ENCODE data around the gene ANKRD44. TPM values are rescaled to one million over a fixed set of nuclear protein-coding genes. Genes with fewer than 3 reads are reported as not detected.

The ANKRD44 gene
- total RNA-seq, 1 experiment from 2014 or later: 5.8 TPM

GRCh38 chr2:197322143-197322542, 11.6 kb upstream of the ANKRD44 start:
- DNase-seq (ENCODE audit: low read depth): no peak

- DNase-seq (ENCODE audit: low read depth): no peak
Observed at GRCh38 chr2:197315371-197315770, 4.8 kb upstream of the ANKRD44 start.

- no peak for DNase-seq (ENCODE audit: low read depth)
Observed at GRCh38 chr2:197312186-197312585, 1.6 kb upstream of the ANKRD44 start.

GRCh38 chr2:197311421-197312033, 947 bp upstream of the ANKRD44 start:
- peak; percentile 7 for DNase-seq (ENCODE audit: low read depth)

GRCh38 chr2:197310987-197311420, 424 bp upstream of the ANKRD44 start:
- DNase-seq (ENCODE audit: low read depth): no peak

GRCh38 chr2:197309691-197310231, 819 bp downstream of the ANKRD44 start:
- peak; percentile 23 for DNase-seq (ENCODE audit: low read depth)

- DNase-seq (ENCODE audit: low read depth): no peak
Observed at GRCh38 chr2:197308996-197309690, 1.4 kb downstream of the ANKRD44 start.

- DNase-seq (ENCODE audit: low read depth): no peak
Observed at GRCh38 chr2:197308585-197308984, 2.0 kb downstream of the ANKRD44 start.

GRCh38 chr2:197307933-197308521, 2.6 kb downstream of the ANKRD44 start:
- no peak for DNase-seq (ENCODE audit: low read depth)

GRCh38 chr2:197307236-197307932, 3.2 kb downstream of the ANKRD44 start:
- DNase-seq (ENCODE audit: low read depth): no peak

GRCh38 chr2:197306696-197307040, 3.9 kb downstream of the ANKRD44 start:
- DNase-seq (ENCODE audit: low read depth): peak; percentile 58

GRCh38 chr2:197306024-197306695, 4.4 kb downstream of the ANKRD44 start:
- no peak for DNase-seq (ENCODE audit: low read depth)

- no peak for DNase-seq (ENCODE audit: low read depth)
Observed at GRCh38 chr2:197304556-197305011, 6.0 kb downstream of the ANKRD44 start.

GRCh38 chr2:197300139-197300538, 10.4 kb downstream of the ANKRD44 start:
- DNase-seq (ENCODE audit: low read depth): no peak

- DNase-seq (ENCODE audit: low read depth): no peak
Observed at GRCh38 chr2:197298609-197299008, 12.0 kb downstream of the ANKRD44 start.

GRCh38 chr2:197297772-197298318, 12.7 kb downstream of the ANKRD44 start:
- no peak for DNase-seq (ENCODE audit: low read depth)

- no peak for DNase-seq (ENCODE audit: low read depth)
Observed at GRCh38 chr2:197297266-197297665, 13.3 kb downstream of the ANKRD44 start.

- DNase-seq (ENCODE audit: low read depth): no peak
Observed at GRCh38 chr2:197296835-197297234, 13.7 kb downstream of the ANKRD44 start.

GRCh38 chr2:197294260-197294659, 16.3 kb downstream of the ANKRD44 start:
- DNase-seq (ENCODE audit: low read depth): no peak

GRCh38 chr2:197293252-197294007, 17.1 kb downstream of the ANKRD44 start:
- DNase-seq (ENCODE audit: low read depth): no peak

- no peak for DNase-seq (ENCODE audit: low read depth)
Observed at GRCh38 chr2:197292619-197293018, 18.0 kb downstream of the ANKRD44 start.
